Measurements from ENCODE around the gene ERG28. TPM values are rescaled to one million over a fixed set of nuclear protein-coding genes. Genes with fewer than 3 reads are reported as not detected.

ERG28 gene
- total and polyA plus RNA-seq, 2 donors (not counting 3 experiments of a cell fraction or from before 2014, with no cell fraction given), result 31.9 to 46.0 TPM

- Histone ChIP-seq H3K27me3 (ENCODE audit: control insufficient read depth in 2 of 2, insufficient read depth in 2 of 2, low read length in 2 of 2) (no peaks in the 10 kb centered on the region), H3K9ac (replicated peaks; ENCODE audit: extremely low read depth, insufficient read depth, low read length) (peak overlapping the region; percentile 66), H3K36me3 (ENCODE audit: control insufficient read depth in 2 of 2, extremely low read depth in 1 of 2, insufficient read depth in 2 of 2, low read length in 2 of 2) (peaks cover 0 to 5% of the 10 kb centered on the region in 2 experiments), H3K4me2 (ENCODE audit: insufficient read depth, low read length) (peak overlapping the region; percentile 88), H3K9me3 (replicated peaks; ENCODE audit: control insufficient read depth, insufficient read depth, low read length) (no peaks in the 10 kb centered on the region), H3K79me2 (ENCODE audit: control insufficient read depth, insufficient read depth, low read length) (peaks cover 67% of the 10 kb centered on the region), H4K20me1 (replicated peaks; ENCODE audit: control insufficient read depth, extremely low read depth, insufficient read depth, low read length) (no peaks in the 10 kb centered on the region), H2AFZ (ENCODE audit: low read depth, low read length) (no peak overlapping the region), H3K4me1 (ENCODE audit: control insufficient read depth, extremely low read depth, insufficient read depth, low read length) (peaks cover 33% of the 10 kb centered on the region), H3K4me3 (replicated peaks in 1 of 3; ENCODE audit: insufficient read depth in 1 of 3, low read depth in 1 of 3, low read length in 3 of 3) (peak overlapping the region in 1 of 3 experiments; percentile 46), H3K27ac (ENCODE audit: insufficient read depth, low read depth, low read length) (peak overlapping the region; percentile 71), H3K9me1 (replicated peaks; ENCODE audit: control insufficient read depth, extremely low read depth, insufficient read depth, low read length) (no peaks in the 10 kb centered on the region)
- DNase-seq (ENCODE audit: low read depth, low spot score) (peak; percentile 66), FAIRE-seq (peak; percentile 52)
- dilution Hi-C loops (cut with MboI; ENCODE audit: extremely low pct_ligation_motif_present, low sequenced_read_pairs), result no loop called here
- BruUV-seq (replicated peaks), result no TSS peak
- CTCF ChIA-PET, result interaction anchor here (1.2 to 1.9 kb wide), 3 partner anchors 47 to 319 kb away, joined by 3 to 9 read pairs (median 6); partner anchors contain the start of gene FLVCR2
- intact Hi-C loops (cut with micrococcal nuclease), result loop anchor here (5.0 kb wide), 1 partner anchor 489 kb away; the partner anchor contains the start of gene GPATCH2L
- TF ChIP-seq FOS (IDR thresholded peaks at IDR 0.05; ENCODE audit: borderline replicate concordance, insufficient read depth, low read length), result peak; percentile 71
- peak; percentile 34 for TF ChIP-seq POLR2A (IDR thresholded peaks at IDR 0.05; ENCODE audit: low read depth, low read length)
- no peak for TF ChIP-seq MYC (IDR thresholded peaks at IDR 0.05; ENCODE audit: low read depth, low read length)
- no peak for TF ChIP-seq MAX (IDR thresholded peaks at IDR 0.05; ENCODE audit: insufficient read depth, insufficient read length)
- peak; percentile 65 for TF ChIP-seq POLR2AphosphoS5 (IDR thresholded peaks at IDR 0.05; ENCODE audit: insufficient read depth, low read depth, low read length)
- TF ChIP-seq EZH2 (IDR thresholded peaks at IDR 0.05; ENCODE audit: borderline replicate concordance, low read depth, low read length, severe bottlenecking), result no peak
- peak; percentile 58 for TF ChIP-seq GATA2 (IDR thresholded peaks at IDR 0.05; ENCODE audit: insufficient read depth, insufficient read length, low read depth, low read length)
- TF ChIP-seq JUN (IDR thresholded peaks at IDR 0.05; ENCODE audit: borderline replicate concordance, insufficient read depth, insufficient read length, low read depth), result peak; percentile 22
- TF ChIP-seq CTCF (IDR thresholded peaks at IDR 0.05; ENCODE audit: extremely low read depth in 1 of 2, insufficient read depth in 1 of 2, low read depth in 1 of 2, low read length in 2 of 2), result no peak
- POLR2A ChIA-PET, result no interaction called here
These were observed 2.3 kb upstream of the ERG28 start for GRCh38 chr14:75662966-75663365.
